WERI-Rb-1 (cell line): ENCODE data around the gene HEATR5B.
"Not testable (repeated sequence)": the region's sequence is repeated elsewhere in the genome, so short reads cannot be mapped to it uniquely, and the experiment has no call there.

ENCODE experiments used
- DNase-seq: peaks from one replicate; pipeline ENCODE4 v3.0.0-alpha.2; 2020
- H3K27ac ChIP-seq: fragments of 250-450 bp; sonication (Bioruptor Pico); 2 replicates; pipeline ENCODE4 v1.5.1; 2020; ENCODE audit warnings: mild to moderate bottlenecking, moderate library complexity
- H3K27me3 ChIP-seq: fragments of 250-450 bp; sonication (Bioruptor Pico); 2 replicates; pipeline ENCODE4 v1.5.1; 2021; ENCODE audit warnings: mild to moderate bottlenecking, low read depth, moderate library complexity; ENCODE audit not compliant: insufficient read depth, severe bottlenecking
- H3K36me3 ChIP-seq: fragments of 250-450 bp; sonication (Bioruptor Pico); 2 replicates; pipeline ENCODE4 v1.5.1; 2020; ENCODE audit warnings: mild to moderate bottlenecking, moderate library complexity
- H3K4me3 ChIP-seq: 2 replicates; pipeline ENCODE4 v1.5.1; 2011; ENCODE audit warnings: low read depth, mild to moderate bottlenecking, control low read depth, low read length
- H3K9me3 ChIP-seq: fragments of 250-450 bp; sonication (Bioruptor Pico); 2 replicates; pipeline ENCODE4 v1.5.1; 2021; ENCODE audit warnings: mild to moderate bottlenecking, moderate library complexity; ENCODE audit not compliant: severe bottlenecking
- CTCF ChIP-seq: IDR thresholded peaks from 2 replicates; pipeline ENCODE4 v1.5.1; 2011; ENCODE audit warnings: low read depth, mild to moderate bottlenecking, control low read depth, inconsistent platforms, low read length

HEATR5B gene

GRCh38 chr2:36988008-36988407, 96.2 kb downstream of the HEATR5B start:
- H3K27ac ChIP-seq: no peak overlapping the region
- no peaks in the 10 kb centered on the region for H3K9me3 ChIP-seq
- H3K4me3 ChIP-seq: no peak overlapping the region
- no peak for DNase-seq
- peaks cover 13% of the 10 kb centered on the region for H3K36me3 ChIP-seq
- TF ChIP-seq CTCF: no peak
- no peaks in the 10 kb centered on the region for H3K27me3 ChIP-seq

GRCh38 chr2:36982467-36982866, 101.7 kb downstream of the HEATR5B start:
- Histone ChIP-seq H3K9me3 (no peaks in the 10 kb centered on the region), H3K4me3 (no peak overlapping the region)

GRCh38 chr2:36981911-36982310, 102.3 kb downstream of the HEATR5B start:
- Histone ChIP-seq H3K4me3 (no peak overlapping the region), H3K27me3 (no peaks in the 10 kb centered on the region), H3K9me3 (no peaks in the 10 kb centered on the region), H3K36me3 (no peaks in the 10 kb centered on the region; the same call in 1 of the 2 replicates), H3K27ac (no peak overlapping the region)
- no peak for DNase-seq
- TF ChIP-seq CTCF: no peak

More at GRCh38 chr2:36982467-36982866, 101.7 kb downstream of the HEATR5B start:
- no peaks in the 10 kb centered on the region for H3K27me3 ChIP-seq
- TF ChIP-seq CTCF: no peak
- DNase-seq: no peak
- H3K36me3 ChIP-seq: peaks cover 2% of the 10 kb centered on the region; the same call in 1 of the 2 replicates
- no peak overlapping the region for H3K27ac ChIP-seq

- H3K27ac ChIP-seq, H3K9me3 ChIP-seq, H3K4me3 ChIP-seq, H3K36me3 ChIP-seq, H3K27me3 ChIP-seq, DNase-seq: not testable (repeated sequence)
These were observed 105.2 kb downstream of the HEATR5B start for GRCh38 chr2:36979007-36979406.

- TF ChIP-seq CTCF: no peak
- no peak overlapping the region for H3K27ac ChIP-seq
- H3K9me3 ChIP-seq: no peaks in the 10 kb centered on the region
- no peak for DNase-seq
- no peaks in the 10 kb centered on the region for H3K36me3 ChIP-seq
- H3K4me3 ChIP-seq: no peak overlapping the region
- H3K27me3 ChIP-seq: no peaks in the 10 kb centered on the region
These were observed 108.1 kb downstream of the HEATR5B start for GRCh38 chr2:36976065-36976464.

- H3K9me3 ChIP-seq: no peaks in the 10 kb centered on the region
- TF ChIP-seq CTCF: no peak
- no peak for DNase-seq
- H3K4me3 ChIP-seq: no peak overlapping the region
- H3K36me3 ChIP-seq: no peaks in the 10 kb centered on the region
- no peak overlapping the region for H3K27ac ChIP-seq
- H3K27me3 ChIP-seq: no peaks in the 10 kb centered on the region
These were observed 108.9 kb downstream of the HEATR5B start for GRCh38 chr2:36975306-36975705.
